Thymus (tissue), 11 donors: ENCODE results near the gene TBC1D28. TPM values are rescaled to one million over a fixed set of nuclear protein-coding genes. Genes with fewer than 3 reads are reported as not detected.
"Not testable (repeated sequence)": the region's sequence is repeated elsewhere in the genome, so short reads cannot be mapped to it uniquely, and the experiment has no call there.

Experiments used
- DNase-seq, 9 donors: peaks; one replicate each; pipeline ENCODE4 v3.0.0-alpha.2; 2013; ENCODE audit warnings: low spot score in 9 of 9, low read depth in 6 of 9, missing footprints in 1 of 9
- H3K27ac ChIP-seq, 2 donors: one replicate each; pipeline ENCODE4 v1.5.1; 2013; ENCODE audit warnings: control low read depth in 1 of 2, low read depth in 1 of 2, low read length in 1 of 2, mild to moderate bottlenecking in 1 of 2, moderate library complexity in 1 of 2
- H3K27me3 ChIP-seq, 2 donors: one replicate each; pipeline ENCODE4 v1.5.1; 2013; ENCODE audit warnings: low read length in 1 of 2; ENCODE audit not compliant: control insufficient read depth in 2 of 2, insufficient read depth in 1 of 2
- H3K36me3 ChIP-seq, 2 donors: one replicate each; pipeline ENCODE4 v1.5.1; 2013; ENCODE audit warnings: low read length in 1 of 2, mild to moderate bottlenecking in 1 of 2, moderate library complexity in 1 of 2; ENCODE audit not compliant: control insufficient read depth in 2 of 2, insufficient read depth in 2 of 2
- H3K4me1 ChIP-seq, 2 donors: one replicate each; pipeline ENCODE4 v1.5.1; 2013; ENCODE audit warnings: low read length in 2 of 2; ENCODE audit not compliant: control insufficient read depth in 2 of 2, insufficient read depth in 2 of 2
- H3K4me3 ChIP-seq, 2 donors: one replicate each; pipeline ENCODE4 v1.5.1; 2013; ENCODE audit warnings: low read length in 2 of 2, control low read depth in 1 of 2, mild to moderate bottlenecking in 1 of 2
- H3K9me3 ChIP-seq, 2 donors: one replicate each; pipeline ENCODE4 v1.5.1; 2013; ENCODE audit warnings: low read length in 1 of 2, mild to moderate bottlenecking in 1 of 2; ENCODE audit not compliant: control insufficient read depth in 2 of 2, insufficient read depth in 1 of 2
- WGBS: extraction: QIAGEN DNeasy Blood & Tissue Kit; methylation state at CpG from one replicate; pipeline ENCODE4 v1.1.7; 2013; 5-methylcytosine and 5-hydroxymethylcytosine counted together
- polyA plus RNA-seq: library from polyadenylated mRNA; stranded (reverse); fragments of 200-250 nt; gene quantifications from one replicate; pipeline ENCODE4 v1.2.3, GENCODE V29; 2013
- total RNA-seq: library from RNA; stranded (reverse); fragments of 120-200 nt; gene quantifications from one replicate; pipeline ENCODE4 v1.2.4, GENCODE V29; 2013
- donor health status: healthy.

The TBC1D28 gene
- total and polyA plus RNA-seq, 2 donors, result not detected

DNA sequence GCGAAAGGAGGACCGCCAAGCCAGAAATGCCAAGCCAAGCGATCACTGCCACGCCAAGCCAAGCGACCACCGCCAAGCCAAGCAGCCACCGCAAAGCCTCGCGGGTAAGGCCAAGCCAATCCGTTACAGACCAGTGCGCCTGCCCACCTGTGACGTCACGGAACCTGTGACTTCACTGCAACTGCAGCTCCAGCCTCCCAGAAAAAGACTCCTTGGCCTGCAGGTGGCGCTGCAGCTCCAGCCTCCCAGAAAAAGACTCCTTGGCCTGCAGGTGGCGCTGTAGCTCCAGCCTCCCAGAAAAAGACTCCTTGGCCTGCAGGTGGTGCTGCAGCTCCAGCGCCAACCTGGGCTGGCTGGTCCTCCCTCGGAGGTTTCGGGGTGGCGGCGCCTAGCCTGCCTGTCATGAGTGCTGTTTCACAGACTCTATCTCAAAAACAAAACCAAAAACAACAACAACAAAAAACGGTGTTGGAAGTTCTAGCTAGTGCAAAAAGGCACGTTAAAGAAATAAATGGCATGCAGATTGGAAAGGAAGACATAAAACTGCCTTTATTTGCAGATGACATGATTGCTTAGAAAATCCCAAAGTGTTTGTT is 18.6 kb downstream of the TBC1D28 start:
- H3K27ac ChIP-seq, result not testable (repeated sequence)
- 9% methylated on average over 21 of the region's 22 CpGs for WGBS
- DNase-seq, result peak; percentile 63 to 93 (median 87)

GRCh38 chr17:18624862-18625501 is 19.2 kb downstream of the TBC1D28 start:
- not testable (repeated sequence) for H3K27me3 ChIP-seq, H3K4me1 ChIP-seq, H3K9me3 ChIP-seq, H3K36me3 ChIP-seq
- peak overlapping the region; percentile 46 to 49 for H3K4me3 ChIP-seq
- H3K27ac ChIP-seq, result peak overlapping the region; percentile 37 to 60
- WGBS, result 31% methylated on average over 23 of the region's 35 CpGs
- peak in 5 of 9 donors; percentile 9 to 19 (median 13) for DNase-seq

More for the DNA sequence above, 18.6 kb downstream of the TBC1D28 start:
- not testable (repeated sequence) for H3K27me3 ChIP-seq, H3K9me3 ChIP-seq, H3K36me3 ChIP-seq, H3K4me1 ChIP-seq
- H3K4me3 ChIP-seq, result peak overlapping the region; percentile 46 to 49

DNA sequence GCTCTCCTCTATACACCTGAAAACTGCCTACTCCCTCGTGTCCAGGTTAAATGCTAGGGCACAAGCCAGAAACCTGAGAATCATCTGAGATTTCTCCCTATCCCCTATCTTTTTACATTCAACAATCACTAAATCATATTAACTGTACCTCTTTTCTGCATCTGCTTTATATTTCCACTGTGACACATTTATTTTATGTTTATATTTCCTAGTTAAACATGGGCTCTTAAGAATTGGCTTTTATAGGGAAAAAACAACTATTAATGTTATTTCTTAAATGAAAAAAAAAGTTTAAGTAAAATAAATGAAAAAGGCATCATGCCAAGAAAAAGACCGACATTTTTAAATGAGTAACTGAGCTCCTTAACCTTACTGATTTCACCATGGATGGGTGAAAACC is 26.6 kb downstream of the TBC1D28 start:
- not testable (repeated sequence) for DNase-seq, H3K36me3 ChIP-seq, H3K9me3 ChIP-seq, H3K27ac ChIP-seq, H3K4me1 ChIP-seq, H3K4me3 ChIP-seq, H3K27me3 ChIP-seq
- 97% methylated on average over 1 of the region's 2 CpGs for WGBS

DNA sequence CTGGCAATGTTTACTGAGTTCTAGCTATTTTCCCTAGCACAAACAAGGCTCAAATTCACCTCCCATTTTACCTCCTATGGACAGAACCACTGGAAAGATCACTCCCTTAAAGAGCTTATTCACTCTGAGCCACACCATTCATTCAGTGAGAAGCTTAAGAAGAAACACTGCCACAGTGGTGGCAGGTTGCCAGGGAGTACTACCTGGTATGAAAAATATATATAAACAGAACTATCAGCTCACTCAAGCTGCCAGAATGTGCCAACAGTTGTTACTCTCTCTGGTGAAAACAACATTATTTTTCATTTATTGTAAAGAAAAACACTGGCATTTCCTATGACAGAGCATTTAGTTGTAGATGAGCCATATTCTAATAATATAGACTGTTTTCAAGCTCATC is 31.2 kb downstream of the TBC1D28 start:
- not testable (repeated sequence) for DNase-seq, H3K4me3 ChIP-seq, H3K9me3 ChIP-seq, H3K36me3 ChIP-seq, H3K27ac ChIP-seq, H3K27me3 ChIP-seq, H3K4me1 ChIP-seq

GRCh38 chr17:18593138-18593537 is 51.1 kb downstream of the TBC1D28 start:
- not testable (repeated sequence) for H3K4me1 ChIP-seq, H3K27ac ChIP-seq, H3K36me3 ChIP-seq, H3K9me3 ChIP-seq, H3K27me3 ChIP-seq, DNase-seq, H3K4me3 ChIP-seq
- 95% methylated on average over 2 of the region's 2 CpGs for WGBS

Other genes with a start within 250 kb of the TBC1D28 start
- 0.05 TPM for gene LGALS9C, start 167.6 kb downstream of the TBC1D28 start, total RNA-seq
- gene LGALS9C, start 167.6 kb downstream of the TBC1D28 start, polyA plus RNA-seq, result 0.37 TPM
- 1.8 TPM for gene FOXO3B, start 37.9 kb upstream of the TBC1D28 start, total RNA-seq
- 0.55 TPM for gene FOXO3B, start 37.9 kb upstream of the TBC1D28 start, polyA plus RNA-seq
- gene FBXW10, start 99.7 kb upstream of the TBC1D28 start, total RNA-seq, result 0.09 TPM
- gene FBXW10, start 99.7 kb upstream of the TBC1D28 start, polyA plus RNA-seq, result 0.50 TPM
- 32.2 TPM for gene TVP23B, start 136.8 kb upstream of the TBC1D28 start, total RNA-seq
- gene TVP23B, start 136.8 kb upstream of the TBC1D28 start, polyA plus RNA-seq, result 35.8 TPM
- 56.7 TPM for gene PRPSAP2, start 213.7 kb upstream of the TBC1D28 start, total RNA-seq
- 48.2 TPM for gene PRPSAP2, start 213.7 kb upstream of the TBC1D28 start, polyA plus RNA-seq